ENCODE measurements around the gene MAP3K1.
"Not testable (repeated sequence)": the region's sequence is repeated elsewhere in the genome, so short reads cannot be mapped to it uniquely, and the experiment has no call there.

Gene MAP3K1

GRCh38 chr5:56816546-56817081 lies 1.3 kb downstream of the MAP3K1 start:
- DNase-seq, result peak; percentile 41

- no peak for DNase-seq
These were observed 2.1 kb downstream of the MAP3K1 start for GRCh38 chr5:56817263-56818014.

- no peak for DNase-seq
These were observed 3.2 kb downstream of the MAP3K1 start for GRCh38 chr5:56818450-56819037.

- DNase-seq, result no peak
These were observed 3.9 kb downstream of the MAP3K1 start for GRCh38 chr5:56819060-56819881.

GRCh38 chr5:56821868-56822267 lies 6.5 kb downstream of the MAP3K1 start:
- not testable (repeated sequence) for DNase-seq

GRCh38 chr5:56822981-56823380 lies 7.6 kb downstream of the MAP3K1 start:
- DNase-seq, result no peak

- DNase-seq, result no peak
These were observed 8.7 kb downstream of the MAP3K1 start for GRCh38 chr5:56824019-56824418.

- DNase-seq, result no peak
These were observed 10.0 kb downstream of the MAP3K1 start for GRCh38 chr5:56825222-56825824.

- no peak for DNase-seq
These were observed 11.7 kb downstream of the MAP3K1 start for GRCh38 chr5:56827049-56827448.

- no peak for DNase-seq
These were observed 12.6 kb downstream of the MAP3K1 start for GRCh38 chr5:56827924-56828323.

- DNase-seq, result no peak
These were observed 14.0 kb downstream of the MAP3K1 start for GRCh38 chr5:56829137-56829908.

- DNase-seq, result no peak
These were observed 16.4 kb downstream of the MAP3K1 start for GRCh38 chr5:56831773-56832172.

GRCh38 chr5:56833325-56833724 lies 18.0 kb downstream of the MAP3K1 start:
- DNase-seq, result peak; percentile 70

- no peak for DNase-seq
These were observed 22.0 kb downstream of the MAP3K1 start for GRCh38 chr5:56837381-56837780.

GRCh38 chr5:56837956-56838355 lies 22.6 kb downstream of the MAP3K1 start:
- no peak for DNase-seq

- peak; percentile 31 for DNase-seq
These were observed 23.2 kb downstream of the MAP3K1 start for GRCh38 chr5:56838409-56839039.

- no peak for DNase-seq
These were observed 23.7 kb downstream of the MAP3K1 start for GRCh38 chr5:56839062-56839461.

- no peak for DNase-seq
These were observed 25.2 kb downstream of the MAP3K1 start for GRCh38 chr5:56840597-56840996.

- DNase-seq, result no peak
These were observed 29.9 kb downstream of the MAP3K1 start for GRCh38 chr5:56845277-56845676.

- DNase-seq, result no peak
These were observed 30.6 kb downstream of the MAP3K1 start for GRCh38 chr5:56845904-56846480.

- no peak for DNase-seq
These were observed 32.9 kb downstream of the MAP3K1 start for GRCh38 chr5:56848206-56848605.

Data from NCI-H345 (cell line).